ENCODE results near the gene RFNG. TPM values are rescaled to one million over a fixed set of nuclear protein-coding genes. Genes with fewer than 3 reads are reported as not detected.

RFNG gene
- total RNA-seq, 2 donors from 2014 or later, result 39.9 to 45.3 TPM

DNA sequence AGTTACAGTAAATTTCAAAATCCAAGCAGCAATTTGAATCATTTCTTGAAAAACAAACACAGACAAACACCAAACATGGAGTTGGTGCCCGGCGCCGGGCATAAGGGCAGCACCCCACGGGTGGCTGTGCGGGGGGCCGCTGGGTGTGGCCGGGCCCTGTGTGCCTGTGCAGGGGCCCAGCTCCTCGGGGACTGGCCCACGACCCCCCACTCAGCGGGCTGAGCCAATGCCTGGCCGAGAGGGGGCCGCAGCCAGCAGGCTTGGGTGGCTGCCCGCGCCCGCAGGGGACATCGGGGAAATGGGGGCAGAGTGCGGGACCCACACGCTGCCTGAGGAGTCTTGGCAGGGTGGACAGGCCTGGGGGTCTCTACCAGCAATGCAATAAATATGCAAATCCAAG lies 26.8 kb upstream of the RFNG start:
- TF ChIP-seq, protein P1, sequence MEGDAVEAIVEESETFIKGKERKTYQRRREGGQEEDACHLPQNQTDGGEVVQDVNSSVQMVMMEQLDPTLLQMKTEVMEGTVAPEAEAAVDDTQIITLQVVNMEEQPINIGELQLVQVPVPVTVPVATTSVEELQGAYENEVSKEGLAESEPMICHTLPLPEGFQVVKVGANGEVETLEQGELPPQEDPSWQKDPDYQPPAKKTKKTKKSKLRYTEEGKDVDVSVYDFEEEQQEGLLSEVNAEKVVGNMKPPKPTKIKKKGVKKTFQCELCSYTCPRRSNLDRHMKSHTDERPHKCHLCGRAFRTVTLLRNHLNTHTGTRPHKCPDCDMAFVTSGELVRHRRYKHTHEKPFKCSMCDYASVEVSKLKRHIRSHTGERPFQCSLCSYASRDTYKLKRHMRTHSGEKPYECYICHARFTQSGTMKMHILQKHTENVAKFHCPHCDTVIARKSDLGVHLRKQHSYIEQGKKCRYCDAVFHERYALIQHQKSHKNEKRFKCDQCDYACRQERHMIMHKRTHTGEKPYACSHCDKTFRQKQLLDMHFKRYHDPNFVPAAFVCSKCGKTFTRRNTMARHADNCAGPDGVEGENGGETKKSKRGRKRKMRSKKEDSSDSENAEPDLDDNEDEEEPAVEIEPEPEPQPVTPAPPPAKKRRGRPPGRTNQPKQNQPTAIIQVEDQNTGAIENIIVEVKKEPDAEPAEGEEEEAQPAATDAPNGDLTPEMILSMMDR (IDR thresholded peaks at IDR 0.05), result no peak
- Histone ChIP-seq H3K36me3 (peaks cover 35% of the 10 kb centered on the region), H3K27ac (no peak overlapping the region), H3K27me3 (replicated peaks; ENCODE audit: insufficient read depth) (no peaks in the 10 kb centered on the region), H3K9me3 (no peaks in the 10 kb centered on the region), H3K4me1 (ENCODE audit: control insufficient read depth in 1 of 2, low read depth in 2 of 2) (no peaks in the 10 kb centered on the region), H3K4me3 (no peak overlapping the region)
- ATAC-seq (ENCODE audit: insufficient number of reproducible peaks, low FRiP score, low read depth), result no peak
- no peak for DNase-seq (ENCODE audit: low spot score)

DNA sequence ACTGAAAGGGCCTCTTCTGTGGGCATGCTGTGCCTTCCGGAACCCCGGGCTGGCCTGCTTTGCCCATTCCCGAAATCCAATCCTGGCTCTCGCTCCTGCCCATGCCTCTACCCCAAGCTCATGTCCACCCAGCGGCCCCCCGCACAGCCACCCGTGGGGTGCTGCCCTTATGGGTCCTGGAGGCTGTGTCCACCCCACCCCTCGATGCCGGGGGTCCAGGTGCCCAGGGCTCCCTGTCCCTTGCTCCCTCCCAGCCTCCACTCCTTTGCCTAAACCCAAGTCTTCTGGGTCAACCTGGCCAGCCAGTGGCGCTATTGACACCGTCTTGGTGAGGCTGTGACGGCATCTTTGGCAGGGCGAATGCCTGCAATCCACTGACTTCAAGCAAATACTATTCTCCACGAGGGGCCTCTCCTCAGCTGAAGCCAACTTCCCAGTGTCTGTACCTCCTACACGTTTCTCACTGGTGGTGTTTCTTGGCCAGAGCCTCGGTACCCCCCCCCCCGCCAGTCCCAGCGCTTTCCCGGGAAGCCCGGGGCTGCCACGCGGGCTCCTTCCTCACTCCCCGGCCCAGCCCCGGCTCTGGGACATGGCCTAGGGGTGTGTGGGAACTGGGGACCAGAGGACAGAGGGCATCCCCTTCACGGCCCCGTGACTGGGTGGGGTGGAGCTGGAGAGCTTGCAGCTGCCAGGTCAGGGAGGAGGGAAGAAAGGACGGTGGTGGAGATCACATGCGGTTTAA lies 26.2 kb upstream of the RFNG start:
- Histone ChIP-seq H3K27ac (no peak overlapping the region), H3K9me3 (no peaks in the 10 kb centered on the region), H3K36me3 (peaks cover 29% of the 10 kb centered on the region), H3K27me3 (replicated peaks; ENCODE audit: insufficient read depth) (no peaks in the 10 kb centered on the region), H3K4me3 (no peak overlapping the region), H3K4me1 (ENCODE audit: control insufficient read depth in 1 of 2, low read depth in 2 of 2) (no peaks in the 10 kb centered on the region)
- DNase-seq (ENCODE audit: low spot score) (no peak), ATAC-seq (ENCODE audit: insufficient number of reproducible peaks, low FRiP score, low read depth) (no peak)
- TF ChIP-seq, protein P1 (IDR thresholded peaks at IDR 0.05), result no peak

DNA sequence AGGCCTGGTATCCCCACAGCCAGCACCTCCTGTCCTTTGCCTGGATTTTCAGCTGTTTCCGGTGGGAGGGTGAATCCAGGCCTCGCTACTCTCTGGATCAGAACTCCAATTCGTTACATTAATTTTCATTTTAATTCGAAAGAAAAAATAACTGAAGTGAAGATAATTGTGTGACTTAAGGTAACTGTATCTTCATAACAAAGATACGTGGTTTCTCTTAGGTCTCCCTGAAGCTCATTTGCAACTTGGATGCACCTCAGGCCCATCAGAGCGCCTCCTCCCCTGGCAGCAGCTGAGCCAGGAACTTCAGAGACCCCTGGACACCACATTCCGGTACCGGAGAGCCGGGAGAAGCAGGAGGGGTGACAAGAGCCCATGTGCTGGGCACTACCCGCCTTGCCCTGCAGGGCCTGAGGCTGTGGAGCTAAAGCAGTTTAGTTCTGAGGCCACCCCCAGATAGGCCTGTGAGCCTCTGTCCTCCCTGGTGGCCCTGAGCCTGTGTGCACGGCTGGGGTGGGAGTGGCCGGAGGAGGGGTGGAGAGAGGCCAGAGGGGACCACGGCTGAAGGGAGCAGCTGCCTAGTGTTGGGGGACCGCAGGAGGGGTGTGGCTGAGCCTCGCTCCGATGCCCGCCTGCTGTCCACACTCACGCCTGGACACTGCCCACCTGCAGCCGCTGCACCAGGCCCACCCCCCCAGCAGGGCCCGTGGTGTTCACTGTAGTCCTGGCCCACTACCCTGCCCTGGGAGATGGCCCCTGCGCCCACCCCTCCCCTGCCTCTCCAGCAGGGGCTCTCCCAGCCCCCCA lies 25.4 kb upstream of the RFNG start:
- TF ChIP-seq, protein P1 (IDR thresholded peaks at IDR 0.05), result no peak
- DNase-seq (ENCODE audit: low spot score) (no peak), ATAC-seq (ENCODE audit: insufficient number of reproducible peaks, low FRiP score, low read depth) (no peak)
- Histone ChIP-seq H3K4me3 (no peak overlapping the region), H3K27ac (no peak overlapping the region), H3K4me1 (ENCODE audit: control insufficient read depth in 1 of 2, low read depth in 2 of 2) (no peaks in the 10 kb centered on the region), H3K9me3 (no peaks in the 10 kb centered on the region), H3K36me3 (peaks cover 23% of the 10 kb centered on the region), H3K27me3 (replicated peaks; ENCODE audit: insufficient read depth) (no peaks in the 10 kb centered on the region)

DNA sequence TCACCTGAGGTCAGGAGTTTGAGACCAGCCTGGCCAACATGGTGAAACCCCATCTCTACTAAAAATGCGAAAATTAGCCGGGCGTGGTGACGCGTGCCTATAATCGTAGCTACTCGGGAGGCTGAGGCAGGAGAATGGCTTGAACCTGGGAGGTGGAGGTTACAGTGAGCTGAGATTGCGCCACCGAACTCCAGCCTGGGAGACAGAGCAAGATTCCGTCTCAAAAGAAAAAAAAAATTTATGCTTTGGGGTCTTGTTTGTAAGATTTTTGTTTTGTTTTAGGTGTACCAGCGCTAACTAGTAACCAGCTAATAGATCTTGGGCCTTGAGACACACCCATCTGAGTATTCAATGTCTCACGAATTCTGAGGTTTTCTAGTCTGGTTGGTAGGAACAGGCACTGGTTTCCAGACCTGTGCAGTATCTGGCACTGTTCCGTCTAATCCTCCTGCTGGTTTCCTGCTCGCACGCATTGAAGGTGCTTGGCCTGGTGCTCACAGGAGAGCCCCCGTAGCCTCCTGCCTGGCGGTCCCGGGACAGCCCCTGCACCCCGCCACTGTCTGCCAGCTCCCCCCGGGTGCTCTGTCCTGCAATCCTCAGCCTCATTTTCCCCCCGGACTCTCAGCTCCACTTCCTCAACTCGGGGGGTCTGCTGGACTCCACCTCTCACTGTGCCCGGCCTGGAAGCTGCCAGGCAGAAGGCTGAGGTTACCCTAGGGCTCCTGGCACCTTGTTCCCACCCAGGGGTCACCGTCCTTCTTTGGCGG lies 24.6 kb upstream of the RFNG start:
- H3K9me3 ChIP-seq, result no peaks in the 10 kb centered on the region
- H3K36me3 ChIP-seq, result peaks cover 19% of the 10 kb centered on the region
- no peak overlapping the region for H3K27ac ChIP-seq
- TF ChIP-seq, protein P1 (IDR thresholded peaks at IDR 0.05), result no peak
- H3K27me3 ChIP-seq (replicated peaks; ENCODE audit: insufficient read depth), result no peaks in the 10 kb centered on the region
- ATAC-seq (ENCODE audit: insufficient number of reproducible peaks, low FRiP score, low read depth) (no peak), DNase-seq (ENCODE audit: low spot score) (no peak)
- no peak overlapping the region for H3K4me3 ChIP-seq
- H3K4me1 ChIP-seq (ENCODE audit: control insufficient read depth in 1 of 2, low read depth in 2 of 2), result no peaks in the 10 kb centered on the region

DNA sequence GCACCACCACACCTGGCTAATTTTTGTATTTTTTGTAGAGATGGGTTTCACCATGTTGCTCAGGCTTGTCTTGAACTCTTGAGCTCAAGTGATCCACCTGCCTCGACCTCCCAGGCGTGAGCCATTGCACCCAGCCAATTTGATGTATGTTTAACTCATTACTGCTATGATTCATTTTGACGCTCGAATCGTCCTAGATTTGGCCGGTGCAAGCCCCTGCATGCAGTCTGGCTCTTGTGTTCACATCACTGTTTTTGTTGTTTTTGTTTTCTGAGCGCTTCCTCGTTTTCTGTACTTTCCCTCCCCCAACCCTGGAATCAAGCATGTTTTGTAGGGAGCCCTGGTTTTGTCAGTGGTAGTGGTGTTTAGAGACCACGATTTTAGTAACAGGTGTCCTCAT lies 21.8 kb upstream of the RFNG start:
- H3K4me3 ChIP-seq, result no peak overlapping the region
- H3K27ac ChIP-seq, result no peak overlapping the region
- no peaks in the 10 kb centered on the region for H3K36me3 ChIP-seq
- DNase-seq (ENCODE audit: low spot score) (no peak), ATAC-seq (ENCODE audit: insufficient number of reproducible peaks, low FRiP score, low read depth) (no peak)
- H3K4me1 ChIP-seq (ENCODE audit: control insufficient read depth in 1 of 2, low read depth in 2 of 2), result no peaks in the 10 kb centered on the region
- no peaks in the 10 kb centered on the region for H3K9me3 ChIP-seq
- no peaks in the 10 kb centered on the region for H3K27me3 ChIP-seq (replicated peaks; ENCODE audit: insufficient read depth)
- TF ChIP-seq, protein P1 (IDR thresholded peaks at IDR 0.05), result no peak

Data from thoracic aorta (tissue), 2 donors.